A673 (cell line): ENCODE measurements around the gene SMIM1. TPM values are rescaled to one million over a fixed set of nuclear protein-coding genes. Genes with fewer than 3 reads are reported as not detected.

Source experiments
- BruUV-seq: library from RNA; stranded (reverse); fragments of 400-500 nt; replicated peaks from 2 replicates; lab custom pipeline; 2021; lab: Mats Ljungman, UMichigan
- CTCF ChIA-PET: fragments of 300-600 bp; sonication (Branson Sonifier 250); formaldehyde crosslinking; loops from one replicate; lab custom pipeline; 2022; ENCODE audit warnings: antibody characterized with exemption; lab: Charles Lee
- POLR2A ChIA-PET: fragments of 300-600 bp; sonication (Branson Sonifier 250); formaldehyde crosslinking; loops from one replicate; lab custom pipeline; 2022; ENCODE audit warnings: antibody characterized with exemption; ENCODE audit not compliant: low non-redundant PET; lab: Charles Lee
- DNase-seq: peaks from one replicate; pipeline ENCODE4 v3.0.0-alpha.2; 2015; ENCODE audit warnings: low spot score
- H3K27ac ChIP-seq: fragments of 200-600 bp; sonication (generic); 2 replicates; pipeline ENCODE4 v1.5.1; 2016; ENCODE audit warnings: mixed run types, low read depth, mild to moderate bottlenecking, mixed read lengths, antibody characterized with exemption, low read length; ENCODE audit not compliant: poor library complexity, severe bottlenecking
- H3K27me3 ChIP-seq: fragments of 200-600 bp; sonication (generic); replicated peaks from 2 replicates; pipeline ENCODE4 v1.6.1; 2017; ENCODE audit warnings: mixed run types, low read depth, mild to moderate bottlenecking, mixed read lengths, antibody characterized with exemption, low read length; ENCODE audit not compliant: insufficient read depth, poor library complexity
- H3K36me3 ChIP-seq: fragments of 200-600 bp; sonication (generic); 2 replicates; pipeline ENCODE4 v1.6.1; 2016; ENCODE audit warnings: mixed run types, mild to moderate bottlenecking, mixed read lengths, antibody characterized with exemption, low read length; ENCODE audit not compliant: insufficient read depth, poor library complexity, severe bottlenecking
- H3K4me1 ChIP-seq: fragments of 200-600 bp; sonication (generic); 2 replicates; pipeline ENCODE4 v1.6.1; 2017; ENCODE audit warnings: mixed run types, mild to moderate bottlenecking, mixed read lengths, antibody characterized with exemption, low read length; ENCODE audit not compliant: insufficient read depth, poor library complexity, severe bottlenecking
- H3K4me3 ChIP-seq: fragments of 200-600 bp; sonication (generic); 2 replicates; pipeline ENCODE4 v1.5.1; 2016; ENCODE audit warnings: low read depth, mixed run types, mild to moderate bottlenecking, mixed read lengths, low read length; ENCODE audit not compliant: poor library complexity, severe bottlenecking
- H3K9me3 ChIP-seq: fragments of 200-600 bp; sonication (generic); 2 replicates; pipeline ENCODE4 v1.6.1; 2016; ENCODE audit warnings: mixed run types, low read depth, mild to moderate bottlenecking, mixed read lengths, antibody characterized with exemption, low read length; ENCODE audit not compliant: poor library complexity, severe bottlenecking
- EZH2 ChIP-seq: fragments of 200-600 bp; sonication (generic); IDR thresholded peaks from 2 replicates; pipeline ENCODE4 v1.6.1; 2017; ENCODE audit warnings: borderline replicate concordance, low read depth, mild to moderate bottlenecking, mixed read lengths, antibody characterized with exemption, low read length; ENCODE audit not compliant: poor library complexity, severe bottlenecking
- intact Hi-C: fragments of 100-400 bp; cut with micrococcal nuclease; formaldehyde crosslinking; loops from one replicate; pipeline ENCODE4 v1.10.0; 2022; ENCODE audit not compliant: unreplicated experiment
- total RNA-seq: library from RNA; stranded (reverse); gene quantifications from 2 replicates; pipeline ENCODE4 v1.2.3, GENCODE V29; 2021
- TF ChIP-seq, protein P1 (sequence below): fragments of 300-800, 200-600 bp; sonication (generic); conservative IDR thresholded peaks from 2 replicates; pipeline ENCODE4 v1.5.1; 2017; ENCODE audit warnings: low read depth, mild to moderate bottlenecking, antibody characterized with exemption, low read length, moderate library complexity, mixed read lengths

SMIM1 gene
- total RNA-seq, 1 experiment from 2014 or later: 1.5 TPM

DNA sequence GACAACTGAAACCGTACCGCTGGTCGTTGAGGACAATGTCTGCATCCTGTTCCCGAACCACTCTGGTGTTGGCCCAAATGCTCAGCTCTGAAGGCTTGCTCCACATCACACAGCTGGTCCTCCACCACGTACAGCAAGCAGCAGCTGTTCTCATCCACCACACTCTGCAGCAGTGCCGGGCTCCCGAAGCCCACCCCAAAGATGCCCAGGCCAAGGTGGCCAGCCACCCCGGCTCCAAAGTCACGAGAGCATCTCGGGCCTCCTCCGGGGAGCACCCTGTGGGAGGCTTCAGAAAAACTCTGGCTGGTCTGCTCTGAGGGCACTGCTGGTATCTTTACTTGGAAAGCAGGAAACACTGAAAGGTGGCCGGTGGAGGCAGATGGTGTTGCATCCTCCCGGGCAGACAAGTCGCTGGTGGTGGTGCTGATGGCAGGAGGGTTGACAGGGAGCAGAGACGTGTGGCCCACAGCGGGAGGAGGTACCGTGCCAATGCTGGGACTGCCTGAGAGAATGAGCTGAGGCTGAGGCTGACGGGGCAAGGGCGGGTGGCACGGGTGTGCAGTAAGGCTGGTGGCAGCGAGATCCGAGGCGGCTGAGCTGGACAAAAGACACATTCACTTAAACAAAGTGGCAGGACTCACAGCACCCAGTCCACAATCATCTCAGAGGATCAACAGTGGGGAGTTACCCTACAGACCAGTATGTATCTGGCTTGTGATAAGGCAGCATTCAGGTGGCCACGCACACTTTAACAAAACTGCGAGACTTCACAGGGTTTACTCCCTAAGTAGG, 26.8 kb upstream of the SMIM1 start:
- Histone ChIP-seq H3K9me3 (no peaks in the 10 kb centered on the region), H3K4me3 (peak overlapping the region; percentile 93), H3K36me3 (no peaks in the 10 kb centered on the region), H3K4me1 (peaks cover 11% of the 10 kb centered on the region), H3K27ac (no peak overlapping the region), H3K27me3 (no peaks in the 10 kb centered on the region)
- no TSS peak for BruUV-seq
- intact Hi-C loops: no loop called here
- POLR2A ChIA-PET: no interaction called here
- CTCF ChIA-PET: no interaction called here
- DNase-seq: no peak
- TF ChIP-seq, protein P1, sequence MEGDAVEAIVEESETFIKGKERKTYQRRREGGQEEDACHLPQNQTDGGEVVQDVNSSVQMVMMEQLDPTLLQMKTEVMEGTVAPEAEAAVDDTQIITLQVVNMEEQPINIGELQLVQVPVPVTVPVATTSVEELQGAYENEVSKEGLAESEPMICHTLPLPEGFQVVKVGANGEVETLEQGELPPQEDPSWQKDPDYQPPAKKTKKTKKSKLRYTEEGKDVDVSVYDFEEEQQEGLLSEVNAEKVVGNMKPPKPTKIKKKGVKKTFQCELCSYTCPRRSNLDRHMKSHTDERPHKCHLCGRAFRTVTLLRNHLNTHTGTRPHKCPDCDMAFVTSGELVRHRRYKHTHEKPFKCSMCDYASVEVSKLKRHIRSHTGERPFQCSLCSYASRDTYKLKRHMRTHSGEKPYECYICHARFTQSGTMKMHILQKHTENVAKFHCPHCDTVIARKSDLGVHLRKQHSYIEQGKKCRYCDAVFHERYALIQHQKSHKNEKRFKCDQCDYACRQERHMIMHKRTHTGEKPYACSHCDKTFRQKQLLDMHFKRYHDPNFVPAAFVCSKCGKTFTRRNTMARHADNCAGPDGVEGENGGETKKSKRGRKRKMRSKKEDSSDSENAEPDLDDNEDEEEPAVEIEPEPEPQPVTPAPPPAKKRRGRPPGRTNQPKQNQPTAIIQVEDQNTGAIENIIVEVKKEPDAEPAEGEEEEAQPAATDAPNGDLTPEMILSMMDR: no peak
- TF ChIP-seq EZH2: no peak

GRCh38 chr1:3746389-3746829, 26.1 kb upstream of the SMIM1 start:
- ChIA-PET POLR2A (no interaction called here), CTCF (no interaction called here)
- H3K36me3 ChIP-seq: no peaks in the 10 kb centered on the region
- no peaks in the 10 kb centered on the region for H3K27me3 ChIP-seq
- intact Hi-C loops: no loop called here
- H3K4me3 ChIP-seq: peak overlapping the region; percentile 93
- peak overlapping the region; percentile 67 for H3K27ac ChIP-seq
- no peak for TF ChIP-seq EZH2
- TF ChIP-seq, protein P1: no peak
- H3K9me3 ChIP-seq: no peaks in the 10 kb centered on the region
- H3K4me1 ChIP-seq: peaks cover 11% of the 10 kb centered on the region
- BruUV-seq: no TSS peak
- DNase-seq: no peak

GRCh38 chr1:3746830-3747521, 25.6 kb upstream of the SMIM1 start:
- Histone ChIP-seq H3K36me3 (no peaks in the 10 kb centered on the region), H3K27ac (peak overlapping the region; percentile 67), H3K27me3 (no peaks in the 10 kb centered on the region), H3K9me3 (no peaks in the 10 kb centered on the region), H3K4me3 (peak overlapping the region; percentile 93), H3K4me1 (peaks cover 11% of the 10 kb centered on the region)
- CTCF ChIA-PET: no interaction called here
- BruUV-seq: TSS peak; percentile 37
- intact Hi-C loops: no loop called here
- no peak for TF ChIP-seq EZH2
- TF ChIP-seq, protein P1: no peak
- DNase-seq: peak; percentile 92
- POLR2A ChIA-PET: interaction anchor here (0.7 kb wide), 1 partner anchor 82 kb away, joined by 4 read pairs; no protein-coding TSS in a partner anchor
